ENCODE data around the gene FAM228B.

DNA sequence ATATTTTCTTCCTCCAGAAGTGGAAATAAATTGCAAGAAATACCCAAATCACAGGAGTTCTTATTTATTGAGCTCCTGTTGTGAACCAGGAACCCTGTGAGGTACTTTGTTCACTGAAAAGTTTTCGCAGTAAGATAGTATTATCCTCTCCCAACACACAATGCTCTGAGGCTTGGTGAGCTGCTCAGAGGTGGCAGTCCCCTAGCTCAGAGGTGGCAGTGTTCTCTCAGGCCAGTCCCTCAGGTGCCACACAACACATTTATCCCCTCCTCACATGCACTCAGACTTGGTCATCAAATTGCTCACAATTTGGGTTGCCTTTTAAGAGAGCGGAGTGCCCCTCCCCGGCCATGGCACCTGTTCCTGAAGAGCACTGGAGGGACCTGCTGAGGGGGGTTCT, 77.5 kb downstream of the FAM228B start:
- TF ChIP-seq, protein P1, sequence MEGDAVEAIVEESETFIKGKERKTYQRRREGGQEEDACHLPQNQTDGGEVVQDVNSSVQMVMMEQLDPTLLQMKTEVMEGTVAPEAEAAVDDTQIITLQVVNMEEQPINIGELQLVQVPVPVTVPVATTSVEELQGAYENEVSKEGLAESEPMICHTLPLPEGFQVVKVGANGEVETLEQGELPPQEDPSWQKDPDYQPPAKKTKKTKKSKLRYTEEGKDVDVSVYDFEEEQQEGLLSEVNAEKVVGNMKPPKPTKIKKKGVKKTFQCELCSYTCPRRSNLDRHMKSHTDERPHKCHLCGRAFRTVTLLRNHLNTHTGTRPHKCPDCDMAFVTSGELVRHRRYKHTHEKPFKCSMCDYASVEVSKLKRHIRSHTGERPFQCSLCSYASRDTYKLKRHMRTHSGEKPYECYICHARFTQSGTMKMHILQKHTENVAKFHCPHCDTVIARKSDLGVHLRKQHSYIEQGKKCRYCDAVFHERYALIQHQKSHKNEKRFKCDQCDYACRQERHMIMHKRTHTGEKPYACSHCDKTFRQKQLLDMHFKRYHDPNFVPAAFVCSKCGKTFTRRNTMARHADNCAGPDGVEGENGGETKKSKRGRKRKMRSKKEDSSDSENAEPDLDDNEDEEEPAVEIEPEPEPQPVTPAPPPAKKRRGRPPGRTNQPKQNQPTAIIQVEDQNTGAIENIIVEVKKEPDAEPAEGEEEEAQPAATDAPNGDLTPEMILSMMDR (IDR thresholded peaks at IDR 0.05) = no peak
- TF ChIP-seq POLR2AphosphoS5 (IDR thresholded peaks at IDR 0.05) (no peak), POLR2A (IDR thresholded peaks at IDR 0.05) (no peak)
